ENCODE data around the gene POLE. TPM values are rescaled to one million over a fixed set of nuclear protein-coding genes. Genes with fewer than 3 reads are reported as not detected.

POLE gene
- total and polyA plus RNA-seq, 2 experiments from 2014 or later: 19.3 to 46.1 TPM

- peak overlapping the region; percentile 80 for H3K27ac ChIP-seq
- H3K4me3 ChIP-seq: peak overlapping the region; percentile 63
- no peak for TF ChIP-seq CTCF (IDR thresholded peaks at IDR 0.05; ENCODE audit: low read depth, low read length)
- DNase-seq (ENCODE audit: low read depth in 1 of 2, low spot score in 1 of 2): no peak
- no peaks in the 10 kb centered on the region for H3K36me3 ChIP-seq
- no peaks in the 10 kb centered on the region for H3K27me3 ChIP-seq
- H3K4me1 ChIP-seq (ENCODE audit: low read depth): peaks cover 9% of the 10 kb centered on the region
- H3K9me3 ChIP-seq (ENCODE audit: low read depth): no peaks in the 10 kb centered on the region
These were observed 22.9 kb upstream of the POLE start for GRCh38 chr12:132710043-132710404.

- no peak for DNase-seq (ENCODE audit: low read depth in 1 of 2, low spot score in 1 of 2)
- H3K4me3 ChIP-seq: no peak overlapping the region
- peak overlapping the region; percentile 15 for H3K27ac ChIP-seq
- H3K27me3 ChIP-seq: no peaks in the 10 kb centered on the region
- no peaks in the 10 kb centered on the region for H3K36me3 ChIP-seq
- H3K4me1 ChIP-seq (ENCODE audit: low read depth): peaks cover 9% of the 10 kb centered on the region
- TF ChIP-seq CTCF (IDR thresholded peaks at IDR 0.05; ENCODE audit: low read depth, low read length): no peak
- H3K9me3 ChIP-seq (ENCODE audit: low read depth): no peaks in the 10 kb centered on the region
These were observed 21.0 kb upstream of the POLE start for GRCh38 chr12:132708150-132708549.

- Histone ChIP-seq H3K4me3 (no peak overlapping the region), H3K27ac (no peak overlapping the region), H3K36me3 (no peaks in the 10 kb centered on the region), H3K9me3 (ENCODE audit: low read depth) (no peaks in the 10 kb centered on the region), H3K27me3 (no peaks in the 10 kb centered on the region), H3K4me1 (ENCODE audit: low read depth) (peaks cover 9% of the 10 kb centered on the region)
- TF ChIP-seq CTCF (IDR thresholded peaks at IDR 0.05; ENCODE audit: low read depth, low read length): no peak
- no peak for DNase-seq (ENCODE audit: low read depth in 1 of 2, low spot score in 1 of 2)
These were observed 20.1 kb upstream of the POLE start for GRCh38 chr12:132707241-132707640.

- no peak for TF ChIP-seq CTCF (IDR thresholded peaks at IDR 0.05; ENCODE audit: low read depth, low read length)
- Histone ChIP-seq H3K27me3 (no peaks in the 10 kb centered on the region), H3K36me3 (no peaks in the 10 kb centered on the region), H3K9me3 (ENCODE audit: low read depth) (no peaks in the 10 kb centered on the region), H3K27ac (no peak overlapping the region), H3K4me3 (no peak overlapping the region), H3K4me1 (ENCODE audit: low read depth) (no peaks in the 10 kb centered on the region)
- no peak for DNase-seq (ENCODE audit: low read depth in 1 of 2, low spot score in 1 of 2)
These were observed 16.5 kb upstream of the POLE start for GRCh38 chr12:132703641-132704040.

- no peaks in the 10 kb centered on the region for H3K4me1 ChIP-seq (ENCODE audit: low read depth)
- no peak for DNase-seq (ENCODE audit: low read depth in 1 of 2, low spot score in 1 of 2)
- no peaks in the 10 kb centered on the region for H3K27me3 ChIP-seq
- TF ChIP-seq CTCF (IDR thresholded peaks at IDR 0.05; ENCODE audit: low read depth, low read length): no peak
- H3K4me3 ChIP-seq: no peak overlapping the region
- H3K27ac ChIP-seq: no peak overlapping the region
- H3K36me3 ChIP-seq: no peaks in the 10 kb centered on the region
- no peaks in the 10 kb centered on the region for H3K9me3 ChIP-seq (ENCODE audit: low read depth)
These were observed 15.5 kb upstream of the POLE start for GRCh38 chr12:132702640-132703039.

Data from cardiac muscle cell (in vitro differentiated cells and primary cell).